HG03521 (cell line): Measurements from ENCODE around the gene C1orf53.

ENCODE experiments used
- ATAC-seq: cut with Tn5 transposase; IDR thresholded peaks from one replicate; pipeline ENCODE4 v1.9.1; 2021; ENCODE audit warnings: mild to moderate bottlenecking, moderate library complexity; ENCODE audit not compliant: unreplicated experiment

Gene C1orf53

DNA sequence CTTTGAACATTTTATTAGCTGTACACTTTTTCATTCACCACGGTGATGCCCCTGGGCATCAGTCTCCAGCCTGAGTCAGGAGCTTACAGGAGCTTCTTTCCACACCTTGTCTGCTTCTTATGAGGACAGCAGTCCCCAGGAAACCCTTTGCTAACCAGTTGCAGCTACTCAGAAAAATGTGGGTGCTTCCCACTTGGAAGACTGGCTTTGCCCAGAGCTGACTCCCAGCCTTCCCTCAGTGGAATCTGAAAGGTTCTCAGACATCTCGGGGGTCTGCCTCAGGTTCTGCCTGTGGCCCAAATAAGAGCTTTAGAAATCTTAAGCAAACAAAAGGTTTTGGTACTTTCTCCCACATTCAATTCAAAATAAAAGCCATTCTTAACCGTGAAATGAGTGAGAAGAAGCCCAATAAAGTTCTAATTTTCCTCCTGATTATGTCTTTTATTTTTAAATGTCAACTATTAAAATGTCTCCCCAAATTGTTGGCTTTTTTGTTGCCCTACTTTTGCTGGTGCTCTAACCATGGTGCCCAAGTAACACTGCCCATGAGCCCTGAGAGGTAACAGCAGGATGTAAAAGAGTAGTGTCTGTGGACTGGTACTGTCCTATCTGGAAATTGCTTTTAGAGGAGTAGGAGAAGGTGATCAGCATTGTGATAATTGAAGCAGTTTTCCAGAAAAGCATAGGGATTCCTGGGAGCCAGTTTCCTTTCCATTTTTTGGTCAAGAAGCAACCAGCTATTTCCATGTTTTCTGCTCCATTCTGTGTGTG, 5.6 kb downstream of the C1orf53 start:
- no peak for ATAC-seq

DNA sequence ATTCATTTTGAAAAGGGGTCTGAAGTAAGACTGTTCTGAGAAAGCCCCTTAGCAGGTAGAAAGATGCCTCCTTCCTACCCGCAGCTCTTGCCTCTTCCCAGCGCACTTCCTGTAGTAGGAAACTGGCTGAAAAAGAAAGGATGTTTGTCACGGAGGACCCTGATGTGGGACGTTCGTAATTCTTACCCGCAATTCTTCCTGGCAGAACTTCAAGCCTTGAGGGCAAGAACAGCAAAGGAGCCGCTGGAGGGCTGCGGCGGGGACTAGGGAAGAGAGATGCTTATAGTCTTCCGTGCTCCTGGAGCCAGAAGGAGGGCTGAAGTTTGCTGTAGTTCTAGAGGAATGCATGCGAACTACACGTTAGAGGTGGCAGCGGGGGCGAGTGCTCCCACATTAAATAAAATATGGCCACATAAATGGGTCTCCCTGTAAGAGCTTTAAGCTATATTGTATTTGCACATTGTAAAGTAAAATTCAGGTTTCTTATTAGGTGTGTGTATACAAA, 6.3 kb downstream of the C1orf53 start:
- no peak for ATAC-seq

DNA sequence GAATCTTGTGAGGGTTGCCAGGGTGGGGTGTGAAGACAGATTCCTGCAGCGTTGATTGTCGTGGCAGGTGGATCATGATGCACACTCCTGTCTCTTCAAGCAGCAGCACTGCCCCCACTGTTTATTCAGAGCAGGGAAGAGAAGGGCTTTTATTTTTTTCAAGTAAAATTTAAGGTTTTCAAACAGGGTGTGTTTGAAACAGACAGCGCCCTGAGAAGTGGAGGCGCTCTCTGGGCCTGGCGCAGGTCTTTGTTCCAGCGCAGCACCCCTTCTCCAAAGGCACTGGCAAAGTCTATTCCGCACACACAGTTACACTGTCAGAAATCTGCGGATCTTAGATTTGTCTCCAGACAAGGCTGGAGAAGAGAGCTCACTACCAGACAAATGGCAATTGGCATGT, 7.0 kb downstream of the C1orf53 start:
- no peak for ATAC-seq

DNA sequence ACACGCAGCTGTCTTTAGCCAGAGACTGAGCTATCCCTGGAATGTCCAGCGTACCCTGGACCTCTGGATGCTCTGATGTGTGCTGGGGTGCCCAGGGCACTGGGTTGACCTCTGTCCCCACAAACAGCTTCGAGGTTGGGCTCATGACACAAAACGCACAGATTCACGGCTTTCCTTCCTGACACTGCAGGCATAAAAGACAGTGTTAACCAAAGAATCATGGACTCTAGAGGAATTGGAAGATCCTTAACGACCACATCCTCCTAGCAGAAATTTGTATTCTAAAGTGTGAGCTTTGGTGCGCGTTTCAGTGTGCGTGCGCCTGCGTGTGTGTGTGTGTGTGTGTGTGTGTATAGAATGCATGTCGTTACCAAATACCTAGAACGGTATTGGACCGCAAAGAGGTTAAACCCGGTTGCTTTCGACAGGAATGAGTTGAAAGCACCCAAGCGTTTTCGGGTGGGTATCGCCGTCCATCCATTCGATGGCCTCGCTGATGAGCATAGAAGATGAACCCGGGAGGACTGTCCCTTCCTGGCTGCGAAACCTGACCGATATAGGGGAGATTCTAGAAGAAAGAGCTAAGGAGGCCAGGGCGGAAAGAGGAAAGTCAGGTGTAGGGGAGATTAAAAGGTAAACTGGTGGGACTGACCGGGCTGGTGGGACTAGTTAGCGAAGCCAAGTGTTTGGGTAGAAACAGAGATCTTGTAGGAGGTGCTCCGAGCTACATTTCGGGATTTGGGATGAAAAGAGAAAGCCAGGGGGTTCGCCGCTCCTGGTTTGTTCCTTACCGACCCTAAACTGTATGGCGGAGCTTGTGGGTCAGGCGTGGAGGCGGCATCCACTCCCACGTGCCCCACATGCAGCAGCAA, 7.9 kb downstream of the C1orf53 start:
- no peak for ATAC-seq

DNA sequence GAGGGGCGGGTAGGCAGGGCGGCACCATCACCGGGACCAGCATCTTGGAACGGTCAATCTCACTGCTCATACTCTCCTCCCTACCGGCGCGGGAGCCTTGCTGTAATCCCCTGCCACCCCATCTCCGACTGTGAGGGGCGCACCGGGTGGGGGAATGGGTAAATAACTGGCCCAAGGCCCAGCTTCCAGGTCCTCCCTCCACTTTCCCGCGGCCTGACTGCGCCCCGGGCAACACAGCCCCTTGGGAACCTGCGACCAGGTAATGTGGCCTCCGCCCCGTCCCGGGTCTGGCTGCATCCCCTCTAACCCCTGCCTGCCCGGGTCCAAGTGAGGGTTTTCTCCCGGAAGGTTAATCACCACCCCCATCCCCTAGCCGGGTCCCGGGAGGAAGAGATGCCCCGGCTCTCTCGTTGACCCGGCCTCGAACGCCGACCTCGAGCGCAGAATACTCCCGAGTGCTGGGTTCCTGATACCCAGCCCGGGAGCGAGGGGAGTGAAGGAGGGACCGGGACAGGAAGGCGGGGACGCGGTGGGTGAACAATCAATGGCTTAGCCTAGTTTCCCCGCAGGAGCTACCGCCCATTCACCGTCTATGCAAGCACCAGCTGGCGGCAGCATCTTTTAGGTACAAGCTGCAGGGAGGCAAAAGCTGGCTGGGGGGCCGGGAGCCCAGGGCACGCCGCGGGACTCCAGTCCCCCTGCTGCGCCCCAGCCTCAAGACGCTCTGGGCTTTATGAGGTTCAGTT, 8.9 kb downstream of the C1orf53 start:
- ATAC-seq: no peak

DNA sequence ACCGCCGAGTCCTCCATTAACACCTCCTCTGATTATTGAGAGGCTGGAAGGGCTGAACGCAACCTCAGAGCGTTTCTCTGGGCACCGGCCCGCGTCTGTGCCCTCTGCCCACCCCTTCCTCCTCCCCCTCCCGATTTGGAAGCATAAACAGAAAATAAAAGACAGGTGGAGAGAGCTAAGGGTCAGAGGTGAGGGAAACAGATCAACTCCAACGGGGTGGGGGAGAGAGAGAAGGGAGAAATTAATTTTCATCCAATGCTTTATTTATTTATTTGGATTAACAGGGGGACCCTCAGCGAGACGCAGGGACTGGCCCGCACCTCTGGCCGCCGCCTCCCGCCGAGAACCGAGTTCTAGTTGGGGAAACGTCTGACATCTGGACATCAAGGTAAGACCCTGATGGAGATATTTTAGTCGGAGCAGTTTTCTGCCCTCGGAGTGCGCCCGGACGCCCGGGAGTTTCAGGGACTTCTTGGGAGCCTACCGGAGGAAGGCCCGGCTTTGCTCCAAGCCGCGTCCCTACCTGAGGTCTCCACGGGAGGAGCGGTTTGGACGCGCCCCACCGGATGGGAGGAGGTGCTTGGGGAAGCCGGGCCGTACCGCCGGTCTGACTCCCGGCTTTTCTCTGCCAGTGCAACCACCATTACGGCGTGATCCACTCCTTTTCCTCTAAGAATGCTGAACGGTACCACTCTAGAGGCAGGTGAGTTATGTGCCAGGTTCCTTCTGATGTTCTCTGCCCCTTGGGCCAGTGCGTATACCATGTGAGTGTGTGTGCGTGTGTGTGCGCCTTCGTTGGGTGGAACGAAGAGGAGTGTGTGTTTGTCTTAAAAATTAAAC, 9.6 kb downstream of the C1orf53 start:
- no peak for ATAC-seq

DNA sequence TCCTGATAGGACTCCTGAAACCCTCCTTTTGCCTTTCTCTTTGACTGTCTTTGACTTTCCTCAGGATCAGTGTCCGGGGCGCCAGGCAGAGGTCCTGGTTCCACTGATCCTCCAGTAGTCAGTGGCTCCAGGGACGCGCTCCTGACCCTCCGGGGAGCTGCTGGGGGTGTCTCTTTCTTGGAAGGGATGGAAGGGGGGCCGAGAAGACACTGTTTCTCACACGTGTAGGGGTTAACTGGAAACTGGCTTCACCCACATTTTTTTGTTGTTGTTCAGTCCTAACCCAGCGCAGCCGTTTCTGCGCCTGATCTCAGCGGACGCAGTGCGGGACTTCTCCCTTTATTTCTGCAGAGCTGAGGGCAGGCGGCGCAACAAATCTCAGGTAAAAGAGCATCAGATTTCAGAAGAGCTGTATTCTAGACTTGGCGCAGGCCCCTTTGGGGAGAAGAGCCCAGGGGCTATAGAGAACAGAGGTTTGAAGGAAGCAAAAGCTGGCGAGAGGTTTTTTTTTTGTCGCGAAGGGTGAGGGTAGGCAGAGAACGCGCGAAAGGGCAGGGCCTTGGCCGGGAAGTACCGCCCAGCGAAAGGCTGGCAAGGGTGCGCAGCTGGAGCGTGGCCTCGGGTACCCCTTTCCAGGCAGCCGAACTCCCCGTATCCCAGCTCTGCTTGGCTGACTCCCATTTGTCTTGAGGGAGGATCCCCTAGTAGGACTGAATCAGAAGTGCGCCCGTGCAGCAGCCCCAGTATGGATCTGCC, 10.5 kb downstream of the C1orf53 start:
- no peak for ATAC-seq

DNA sequence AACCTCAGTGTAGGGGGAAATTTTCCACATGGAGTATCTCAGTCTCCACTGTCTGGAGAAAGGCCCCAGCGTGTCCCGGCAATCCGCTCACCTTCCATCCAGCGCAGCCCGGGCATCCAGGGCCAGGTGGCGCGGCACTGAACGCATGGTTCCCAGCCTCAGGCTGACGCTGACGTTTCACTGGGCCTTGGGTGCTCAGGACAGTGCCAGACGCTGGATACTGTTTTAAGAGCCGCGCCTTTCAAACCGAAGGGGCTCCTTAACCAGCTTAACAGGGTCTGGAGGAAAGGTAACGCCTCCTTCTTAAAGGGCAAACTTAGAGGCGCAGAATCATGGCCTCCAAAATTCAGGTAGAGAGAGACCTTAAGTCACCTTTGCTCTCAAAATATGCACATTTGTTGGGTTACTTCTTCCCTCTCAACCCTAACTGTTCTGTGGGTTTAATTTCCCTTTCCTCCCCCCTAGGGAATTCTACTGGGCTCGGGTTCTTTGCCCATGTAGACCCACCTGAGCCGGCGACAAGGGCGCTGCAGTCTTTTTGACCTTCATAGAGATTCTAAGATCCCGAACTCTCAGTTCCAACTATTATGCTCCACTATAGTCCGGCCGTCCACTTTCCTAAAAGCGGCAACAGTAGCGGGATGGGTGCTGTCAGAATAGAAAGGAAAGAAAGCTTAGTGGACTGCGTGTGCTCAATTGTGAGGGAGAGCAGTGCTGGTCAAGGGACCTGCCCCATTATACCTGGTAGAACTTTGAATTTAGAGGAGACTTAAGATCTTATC, 11.3 kb downstream of the C1orf53 start:
- no peak for ATAC-seq

DNA sequence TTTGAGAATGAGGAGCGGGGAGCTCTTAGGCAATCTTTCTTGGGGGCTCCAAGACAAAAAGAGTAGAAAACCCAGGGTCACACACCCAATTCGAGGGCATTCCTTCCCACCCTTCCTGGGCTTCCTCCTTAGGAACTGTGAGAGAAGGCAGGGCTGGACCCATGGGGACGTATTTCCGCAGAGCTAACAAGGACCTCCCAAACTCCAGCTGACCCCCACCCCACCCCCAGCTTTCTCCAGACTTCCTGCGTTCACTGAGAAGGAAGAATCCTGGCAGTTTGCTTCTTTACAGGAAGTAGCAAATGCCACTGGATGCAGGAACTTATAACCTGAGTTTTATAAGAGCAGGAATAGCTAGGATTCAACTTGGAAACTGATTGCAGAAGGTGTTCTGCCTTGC, 12.1 kb downstream of the C1orf53 start:
- ATAC-seq: no peak

DNA sequence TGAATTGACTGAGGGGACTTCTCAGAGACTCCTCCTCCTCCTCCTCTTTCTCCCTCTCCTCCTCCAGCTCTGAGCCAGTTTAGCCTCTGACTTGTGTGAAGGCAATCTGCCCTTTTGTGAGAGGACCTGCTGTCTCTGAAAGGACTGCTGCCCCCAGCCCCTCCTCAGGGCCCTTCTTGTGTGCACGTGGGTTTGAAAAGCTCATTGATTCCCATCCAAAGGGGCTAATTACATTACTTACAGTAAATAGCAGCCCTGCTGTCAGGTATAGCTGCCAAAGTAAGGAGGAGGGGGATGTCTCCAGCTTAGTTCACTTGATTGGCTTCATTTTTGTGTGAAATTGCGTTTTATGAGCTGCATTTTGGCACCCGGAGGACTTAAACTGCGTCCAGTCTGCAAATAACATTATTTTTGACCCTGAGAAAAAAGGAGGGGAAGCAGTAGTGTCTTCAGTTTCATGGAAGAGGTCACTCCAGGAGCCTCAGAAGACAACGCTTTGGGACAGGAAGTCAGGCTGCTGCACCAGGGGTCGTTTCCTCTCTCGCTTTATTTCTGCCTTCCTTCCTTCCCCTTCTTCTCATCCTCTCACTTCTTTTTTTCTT, 12.9 kb downstream of the C1orf53 start:
- no peak for ATAC-seq

DNA sequence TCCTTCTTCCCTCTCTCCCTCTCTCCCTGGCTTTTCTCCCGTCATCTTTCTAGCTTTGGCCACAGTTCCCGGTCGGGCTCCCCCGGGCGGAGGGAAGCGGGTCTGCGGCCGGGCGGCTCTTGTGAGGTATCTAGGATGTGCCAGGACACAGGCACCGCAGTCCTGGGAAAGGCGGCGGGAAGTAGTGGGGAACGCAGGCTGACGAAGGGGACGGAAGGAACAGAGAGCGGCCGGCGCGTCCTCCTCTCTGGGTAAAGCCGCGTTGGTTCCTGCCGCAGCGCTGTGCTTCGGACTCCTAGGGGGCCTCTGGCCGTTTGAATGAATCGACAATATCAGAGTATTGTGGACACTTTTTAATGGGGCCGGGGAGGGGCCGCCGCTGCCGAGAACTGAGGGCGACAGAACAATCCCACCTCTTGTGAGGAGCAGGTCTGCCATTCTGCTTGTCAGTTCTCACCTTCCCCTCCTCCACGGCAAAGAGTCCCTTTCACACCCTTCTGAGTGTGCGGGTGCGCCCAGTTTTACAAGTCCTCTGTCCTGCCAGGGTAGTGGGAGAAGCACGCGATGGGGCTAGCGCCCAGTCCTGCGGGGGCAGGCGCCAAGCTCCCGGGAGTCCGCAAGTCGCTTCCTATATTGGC, 13.6 kb downstream of the C1orf53 start:
- ATAC-seq: no peak

DNA sequence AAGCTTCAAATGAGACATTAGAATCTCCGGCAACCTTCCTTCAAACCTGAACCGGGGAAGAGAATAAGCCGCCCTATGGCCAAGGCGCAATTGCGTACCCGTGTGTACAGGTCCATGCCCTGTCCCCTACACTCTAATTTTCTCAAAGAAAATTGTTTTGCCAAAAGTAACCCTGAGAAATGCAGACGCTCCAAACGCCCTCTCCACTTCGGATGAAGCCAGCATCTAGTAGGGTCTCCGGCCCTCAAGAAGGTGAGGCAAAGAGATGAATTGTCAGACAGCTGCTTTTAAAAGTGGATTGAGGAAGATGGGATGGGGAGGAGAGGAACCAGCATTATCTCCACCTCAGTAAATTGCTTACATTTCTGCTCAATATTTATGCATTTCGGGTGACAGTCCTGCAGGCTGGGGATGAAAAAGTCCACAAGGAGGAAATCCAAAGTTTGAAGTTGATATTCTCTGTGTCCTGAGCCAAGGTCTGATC, 14.1 kb downstream of the C1orf53 start:
- ATAC-seq: no peak

DNA sequence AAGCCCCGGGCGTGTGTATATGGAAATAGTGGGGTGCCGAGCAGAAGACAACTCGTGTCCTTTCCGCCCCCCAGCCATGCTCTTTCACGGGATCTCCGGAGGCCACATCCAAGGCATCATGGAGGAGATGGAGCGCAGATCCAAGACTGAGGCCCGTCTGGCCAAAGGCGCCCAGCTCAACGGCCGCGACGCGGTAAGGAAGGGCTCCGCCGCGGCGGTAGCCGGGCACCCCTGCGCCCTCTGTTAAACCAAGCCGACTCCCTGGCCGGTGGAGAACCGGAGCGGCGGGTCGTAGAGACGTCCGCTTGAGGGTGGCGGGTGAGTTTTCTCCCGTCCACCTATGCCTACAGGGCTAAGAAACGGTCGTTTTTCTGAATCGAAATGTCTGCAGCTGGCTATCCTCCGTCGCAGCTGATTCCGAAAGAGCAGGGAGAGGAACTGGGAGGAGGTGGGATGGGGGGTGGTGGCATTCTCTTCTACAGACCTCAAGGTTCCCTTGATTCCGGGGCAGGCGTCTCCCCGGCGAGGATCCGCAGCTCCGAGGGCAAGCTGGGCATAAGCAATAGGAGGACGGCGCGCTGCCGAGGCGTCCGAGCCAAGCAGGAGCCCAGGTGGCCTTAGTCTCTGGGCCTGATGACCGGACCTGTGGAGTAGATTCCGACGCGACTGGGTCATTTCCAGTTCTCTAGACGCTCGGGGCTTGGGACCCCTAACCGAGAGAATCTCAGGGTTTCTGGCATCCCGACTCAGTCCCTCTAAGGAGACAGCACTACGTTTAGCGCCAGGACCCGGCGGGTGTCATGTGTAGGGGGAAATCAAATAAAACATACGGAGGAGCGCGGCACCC, 15.6 kb downstream of the C1orf53 start:
- ATAC-seq: no peak

DNA sequence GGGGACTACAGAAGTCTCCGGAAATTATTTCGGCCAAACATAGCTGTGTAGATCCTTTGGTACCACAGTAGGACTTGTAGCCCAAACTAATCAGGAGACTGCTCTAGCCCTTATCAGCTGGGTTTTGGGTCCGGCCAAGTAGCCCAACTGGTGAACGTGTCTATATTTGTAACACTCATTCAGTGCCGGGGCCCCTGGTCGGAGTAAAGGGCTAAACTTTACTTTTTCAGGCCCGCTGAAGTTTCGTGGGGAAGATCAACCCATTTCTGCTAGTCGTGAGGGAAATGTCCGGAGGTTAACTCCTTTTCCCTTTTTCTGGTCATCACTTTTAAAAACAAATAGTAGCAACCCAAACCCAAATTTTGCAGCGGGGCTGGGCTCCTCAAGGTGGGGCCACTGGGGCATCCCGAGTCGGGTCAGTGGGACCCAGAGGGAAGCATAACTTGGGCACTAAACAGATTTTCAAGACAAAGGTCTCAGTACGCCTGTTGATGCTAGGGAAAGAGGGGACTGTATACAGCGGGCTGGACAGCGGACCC, 16.4 kb downstream of the C1orf53 start:
- no peak for ATAC-seq

DNA sequence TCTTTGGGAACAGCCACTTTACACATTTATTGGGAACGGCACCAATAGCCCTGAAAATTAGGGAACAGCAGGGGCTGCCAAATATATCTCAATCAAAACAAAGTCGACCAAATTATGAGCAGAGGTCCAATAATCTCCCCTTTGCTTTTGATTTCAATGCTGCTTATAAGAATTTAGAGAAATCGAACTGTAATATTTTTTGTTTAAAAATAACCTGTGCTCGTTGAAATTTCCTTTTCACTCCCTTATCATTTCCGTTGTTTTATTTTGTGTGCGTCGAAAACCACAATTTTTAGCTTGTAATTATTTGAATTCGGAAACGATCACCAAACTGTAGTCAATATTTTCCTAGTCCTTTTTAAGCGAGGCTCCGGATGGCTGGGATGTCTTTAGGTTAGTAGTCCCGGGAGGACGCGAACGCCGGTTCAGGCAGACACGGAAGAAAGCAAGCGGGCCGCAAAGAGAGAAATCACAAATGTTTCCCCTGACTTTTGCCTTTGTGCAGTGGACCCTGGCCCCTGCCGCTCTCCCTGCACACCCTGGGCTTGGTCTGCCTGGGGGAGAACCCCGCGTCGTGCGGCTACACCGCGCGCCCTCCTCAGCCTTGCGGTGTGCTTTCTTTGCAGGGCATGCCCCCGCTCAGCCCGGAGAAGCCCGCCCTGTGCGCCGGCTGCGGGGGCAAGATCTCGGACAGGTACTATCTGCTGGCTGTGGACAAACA, 17.1 kb downstream of the C1orf53 start:
- ATAC-seq: no peak

DNA sequence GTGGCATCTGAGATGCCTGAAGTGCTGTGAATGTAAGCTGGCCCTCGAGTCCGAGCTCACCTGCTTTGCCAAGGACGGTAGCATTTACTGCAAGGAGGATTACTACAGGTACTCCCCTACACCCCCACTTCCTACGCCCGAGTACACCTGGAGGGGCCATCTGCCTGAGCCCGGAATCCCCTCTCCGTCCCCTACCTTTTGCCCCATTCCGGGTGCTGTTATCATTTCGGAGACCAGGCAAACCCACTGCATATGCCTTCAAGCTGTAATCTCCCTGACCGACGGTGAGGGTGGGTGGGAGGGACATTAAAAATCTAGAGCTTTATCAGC, 17.6 kb downstream of the C1orf53 start:
- no peak for ATAC-seq
